Kidney (tissue), 14 donors: Measurements from ENCODE around the gene SLC6A1. TPM values are rescaled to one million over a fixed set of nuclear protein-coding genes. Genes with fewer than 3 reads are reported as not detected.

ENCODE experiments used
- DNase-seq, 5 donors: peaks; one replicate each; pipeline ENCODE4 v3.0.0-alpha.2; 2013 to 2020
- FAIRE-seq: peaks from 2 replicates; lab custom pipeline; 2012; peaks lifted over from hg19 to GRCh38; lab: Jason Lieb, UNC
- H3K27ac ChIP-seq, 2 donors: one replicate each; pipeline ENCODE4 v1.7.0; 2013; ENCODE audit warnings: low read depth in 2 of 2, low read length in 2 of 2, inconsistent platforms in 1 of 2
- H3K27me3 ChIP-seq: one replicate; pipeline ENCODE4 v1.7.1; 2013; ENCODE audit warnings: low read length, inconsistent platforms; ENCODE audit not compliant: control insufficient read depth, insufficient read depth
- H3K36me3 ChIP-seq, 3 donors: one replicate each; pipeline versions ENCODE4 v1.7.0 to v1.7.1; 2013; ENCODE audit warnings: low read length in 3 of 3, control low read depth in 1 of 3, inconsistent platforms in 1 of 3; ENCODE audit not compliant: insufficient read depth in 3 of 3, control insufficient read depth in 2 of 3
- H3K4me1 ChIP-seq, 3 donors: one replicate each; pipeline versions ENCODE4 v1.7.0 to v1.7.1; 2013; ENCODE audit warnings: low read length in 3 of 3, inconsistent platforms in 1 of 3, low read depth in 1 of 3; ENCODE audit not compliant: control insufficient read depth in 2 of 3, insufficient read depth in 2 of 3
- H3K4me3 ChIP-seq, 3 donors: one replicate each; pipeline versions ENCODE4 v1.7.0 to v1.8.1; 2013; ENCODE audit warnings: low read length in 3 of 3, control low read depth in 1 of 3, inconsistent platforms in 1 of 3
- H3K9ac ChIP-seq, 3 donors: one replicate each; pipeline versions ENCODE4 v1.7.0 to v1.7.1; 2013; ENCODE audit warnings: low read length in 3 of 3, control low read depth in 1 of 3, inconsistent platforms in 1 of 3
- H3K9me3 ChIP-seq, 3 donors: one replicate each; pipeline versions ENCODE4 v1.7.0 to v1.7.1; 2013; ENCODE audit warnings: low read length in 3 of 3, control low read depth in 1 of 3, inconsistent platforms in 1 of 3; ENCODE audit not compliant: control insufficient read depth in 2 of 3, insufficient read depth in 1 of 3
- intact Hi-C: fragments of 100-400 bp; cut with DNase I; formaldehyde crosslinking; loops from one replicate; pipeline ENCODE4 v1.11.1; 2022
- polyA plus RNA-seq: library from polyadenylated mRNA; stranded (reverse); fragments of 350-450 nt; fragmentation: Illumina TruSeq; extraction: RNeasy Lipid Tissue Mini Kit (QIAGEN cat#74804); gene quantifications from one replicate; pipeline ENCODE4 v1.2.3, GENCODE V29; 2014; ENCODE audit warnings: low read depth, low replicate concordance; ENCODE audit not compliant: insufficient read depth
- total RNA-seq: library from RNA; stranded (reverse); fragmentation: NEBNext Ultra II Directional; extraction: Animal tissue kit (Norgen Biotek cat#: 25700); gene quantifications from one replicate; pipeline ENCODE4 v1.2.1, GENCODE V29; 2021
- TF ChIP-seq, protein P1 (sequence below): IDR thresholded peaks from 3 replicates; pipeline ENCODE4 v1.5.1; 2012; ENCODE audit warnings: mild to moderate bottlenecking, moderate library complexity, borderline replicate concordance; ENCODE audit not compliant: insufficient read depth; ENCODE audit errors: extremely low read depth
- donor health status: control.
- donor health status: control.
- donor health status: control.
- donor health status: control.
- donor health status: control.
- donor health status: DM: yes; HTN: yes; CAD: no.
- donor health status: Normal renal cell carcinoma (clear cell type).

The SLC6A1 gene
- total and polyA plus RNA-seq, 2 donors from 2014 or later: 2.1 TPM; not detected in 1

GRCh38 chr3:11071096-11071755 is 78.7 kb downstream of the SLC6A1 start:
- DNase-seq: no peak
- H3K4me3 ChIP-seq: no peak overlapping the region
- H3K9me3 ChIP-seq: peaks cover 0 to 5% (median 0%) of the 10 kb centered on the region in 3 donors
- no peak overlapping the region for H3K9ac ChIP-seq
- TF ChIP-seq, protein P1, sequence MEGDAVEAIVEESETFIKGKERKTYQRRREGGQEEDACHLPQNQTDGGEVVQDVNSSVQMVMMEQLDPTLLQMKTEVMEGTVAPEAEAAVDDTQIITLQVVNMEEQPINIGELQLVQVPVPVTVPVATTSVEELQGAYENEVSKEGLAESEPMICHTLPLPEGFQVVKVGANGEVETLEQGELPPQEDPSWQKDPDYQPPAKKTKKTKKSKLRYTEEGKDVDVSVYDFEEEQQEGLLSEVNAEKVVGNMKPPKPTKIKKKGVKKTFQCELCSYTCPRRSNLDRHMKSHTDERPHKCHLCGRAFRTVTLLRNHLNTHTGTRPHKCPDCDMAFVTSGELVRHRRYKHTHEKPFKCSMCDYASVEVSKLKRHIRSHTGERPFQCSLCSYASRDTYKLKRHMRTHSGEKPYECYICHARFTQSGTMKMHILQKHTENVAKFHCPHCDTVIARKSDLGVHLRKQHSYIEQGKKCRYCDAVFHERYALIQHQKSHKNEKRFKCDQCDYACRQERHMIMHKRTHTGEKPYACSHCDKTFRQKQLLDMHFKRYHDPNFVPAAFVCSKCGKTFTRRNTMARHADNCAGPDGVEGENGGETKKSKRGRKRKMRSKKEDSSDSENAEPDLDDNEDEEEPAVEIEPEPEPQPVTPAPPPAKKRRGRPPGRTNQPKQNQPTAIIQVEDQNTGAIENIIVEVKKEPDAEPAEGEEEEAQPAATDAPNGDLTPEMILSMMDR: no peak
- intact Hi-C loops: no loop called here
- H3K27ac ChIP-seq: no peak overlapping the region
- no peaks in the 10 kb centered on the region for H3K4me1 ChIP-seq
- no peaks in the 10 kb centered on the region for H3K27me3 ChIP-seq
- FAIRE-seq: no peak
- H3K36me3 ChIP-seq: no peaks in the 10 kb centered on the region

GRCh38 chr3:11072631-11073030 is 80.1 kb downstream of the SLC6A1 start:
- no peak for FAIRE-seq
- intact Hi-C loops: no loop called here

GRCh38 chr3:11074011-11074410 is 81.5 kb downstream of the SLC6A1 start:
- intact Hi-C loops: no loop called here
- Histone ChIP-seq H3K27ac (no peak overlapping the region), H3K36me3 (no peaks in the 10 kb centered on the region), H3K27me3 (no peaks in the 10 kb centered on the region), H3K4me1 (no peaks in the 10 kb centered on the region), H3K9ac (no peak overlapping the region), H3K9me3 (no peaks in the 10 kb centered on the region), H3K4me3 (no peak overlapping the region)
- TF ChIP-seq, protein P1: no peak
- FAIRE-seq (no peak), DNase-seq (no peak)

More at GRCh38 chr3:11072631-11073030, 80.1 kb downstream of the SLC6A1 start:
- Histone ChIP-seq H3K4me1 (no peaks in the 10 kb centered on the region), H3K27ac (no peak overlapping the region), H3K27me3 (no peaks in the 10 kb centered on the region), H3K36me3 (no peaks in the 10 kb centered on the region), H3K9me3 (peaks cover 0 to 3% (median 0%) of the 10 kb centered on the region in 3 donors), H3K4me3 (no peak overlapping the region), H3K9ac (no peak overlapping the region)
- no peak for DNase-seq
- TF ChIP-seq, protein P1: no peak
